ENCODE results near the gene SLC25A21. TPM values are rescaled to one million over a fixed set of nuclear protein-coding genes. Genes with fewer than 3 reads are reported as not detected.
"Not testable (repeated sequence)": the region's sequence is repeated elsewhere in the genome, so short reads cannot be mapped to it uniquely, and the experiment has no call there.

SLC25A21 gene
- total RNA-seq, 2 experiments from 2014 or later: not detected

GRCh38 chr14:36721877-36722276 is 450.5 kb downstream of the SLC25A21 start:
- Mint-ChIP-seq H3K4me1 (ENCODE audit: low read depth) (no peaks in the 10 kb centered on the region), H3K27ac (no peak overlapping the region), H3K36me3 (ENCODE audit: low read depth) (no peaks in the 10 kb centered on the region), H3K27me3 (ENCODE audit: low read depth) (no peaks in the 10 kb centered on the region), H3K4me3 (no peak overlapping the region), H3K9me3 (peaks cover 2% of the 10 kb centered on the region)
- intact Hi-C loops (cut with micrococcal nuclease): no loop called here
- DNase-seq: no peak
- CTCF ChIA-PET: no interaction called here

- H3K27ac Mint-ChIP-seq: no peak overlapping the region
- H3K27me3 Mint-ChIP-seq (ENCODE audit: low read depth): peaks cover 2% of the 10 kb centered on the region
- CTCF ChIA-PET: no interaction called here
- no peak overlapping the region for H3K4me3 Mint-ChIP-seq
- H3K36me3 Mint-ChIP-seq (ENCODE audit: low read depth): no peaks in the 10 kb centered on the region
- intact Hi-C loops (cut with micrococcal nuclease): no loop called here
- H3K9me3 Mint-ChIP-seq: peaks cover 2% of the 10 kb centered on the region
- H3K4me1 Mint-ChIP-seq (ENCODE audit: low read depth): no peaks in the 10 kb centered on the region
- no peak for DNase-seq
These were observed 451.7 kb downstream of the SLC25A21 start for GRCh38 chr14:36720657-36721056.

GRCh38 chr14:36719823-36720222 is 452.6 kb downstream of the SLC25A21 start:
- intact Hi-C loops (cut with micrococcal nuclease): no loop called here
- no peaks in the 10 kb centered on the region for H3K4me1 Mint-ChIP-seq (ENCODE audit: low read depth)

GRCh38 chr14:36718216-36718615 is 454.2 kb downstream of the SLC25A21 start:
- DNase-seq: no peak
- Mint-ChIP-seq H3K36me3 (ENCODE audit: low read depth) (no peaks in the 10 kb centered on the region), H3K27me3 (ENCODE audit: low read depth) (peaks cover 2% of the 10 kb centered on the region), H3K27ac (no peak overlapping the region), H3K9me3 (no peaks in the 10 kb centered on the region), H3K4me3 (no peak overlapping the region), H3K4me1 (ENCODE audit: low read depth) (no peaks in the 10 kb centered on the region)
- intact Hi-C loops (cut with micrococcal nuclease): no loop called here
- CTCF ChIA-PET: no interaction called here

More at GRCh38 chr14:36719823-36720222, 452.6 kb downstream of the SLC25A21 start:
- Mint-ChIP-seq H3K27me3 (ENCODE audit: low read depth) (peaks cover 2% of the 10 kb centered on the region), H3K36me3 (ENCODE audit: low read depth) (no peaks in the 10 kb centered on the region), H3K27ac (no peak overlapping the region), H3K9me3 (no peaks in the 10 kb centered on the region), H3K4me3 (no peak overlapping the region)
- CTCF ChIA-PET: interaction anchor here (0.7 kb wide), 1 partner anchor 14 kb away, joined by 3 read pairs; no protein-coding TSS in a partner anchor
- no peak for DNase-seq

- intact Hi-C loops (cut with micrococcal nuclease): no loop called here
- Mint-ChIP-seq H3K27ac (no peak overlapping the region), H3K36me3 (ENCODE audit: low read depth) (no peaks in the 10 kb centered on the region), H3K4me3 (no peak overlapping the region), H3K27me3 (ENCODE audit: low read depth) (peaks cover 2% of the 10 kb centered on the region), H3K4me1 (ENCODE audit: low read depth) (no peaks in the 10 kb centered on the region), H3K9me3 (no peaks in the 10 kb centered on the region)
- CTCF ChIA-PET: no interaction called here
- DNase-seq: no peak
These were observed 455.0 kb downstream of the SLC25A21 start for GRCh38 chr14:36717363-36717762.

- Mint-ChIP-seq H3K27me3 (ENCODE audit: low read depth) (peaks cover 2% of the 10 kb centered on the region), H3K36me3 (ENCODE audit: low read depth) (no peaks in the 10 kb centered on the region), H3K9me3 (no peaks in the 10 kb centered on the region), H3K4me1 (ENCODE audit: low read depth) (no peaks in the 10 kb centered on the region), H3K27ac (no peak overlapping the region), H3K4me3 (no peak overlapping the region)
- DNase-seq: no peak
- intact Hi-C loops (cut with micrococcal nuclease): no loop called here
- CTCF ChIA-PET: no interaction called here
These were observed 455.7 kb downstream of the SLC25A21 start for GRCh38 chr14:36716614-36717184.

GRCh38 chr14:36713960-36714703 is 458.3 kb downstream of the SLC25A21 start:
- no peak overlapping the region for H3K4me3 Mint-ChIP-seq
- intact Hi-C loops (cut with micrococcal nuclease): no loop called here
- H3K9me3 Mint-ChIP-seq: no peaks in the 10 kb centered on the region
- H3K36me3 Mint-ChIP-seq (ENCODE audit: low read depth): no peaks in the 10 kb centered on the region
- CTCF ChIA-PET: no interaction called here
- H3K27me3 Mint-ChIP-seq (ENCODE audit: low read depth): peaks cover 2% of the 10 kb centered on the region
- H3K4me1 Mint-ChIP-seq (ENCODE audit: low read depth): no peaks in the 10 kb centered on the region
- DNase-seq: no peak
- no peak overlapping the region for H3K27ac Mint-ChIP-seq

GRCh38 chr14:36707570-36707969 is 464.8 kb downstream of the SLC25A21 start:
- intact Hi-C loops (cut with micrococcal nuclease): no loop called here

GRCh38 chr14:36702474-36702873 is 469.9 kb downstream of the SLC25A21 start:
- H3K27ac Mint-ChIP-seq: no peak overlapping the region
- CTCF ChIA-PET: no interaction called here
- H3K9me3 Mint-ChIP-seq: no peaks in the 10 kb centered on the region
- H3K27me3 Mint-ChIP-seq (ENCODE audit: low read depth): peaks cover 8% of the 10 kb centered on the region
- no peak overlapping the region for H3K4me3 Mint-ChIP-seq
- DNase-seq: no peak
- no peaks in the 10 kb centered on the region for H3K4me1 Mint-ChIP-seq (ENCODE audit: low read depth)
- intact Hi-C loops (cut with micrococcal nuclease): no loop called here
- no peaks in the 10 kb centered on the region for H3K36me3 Mint-ChIP-seq (ENCODE audit: low read depth)

More at GRCh38 chr14:36707570-36707969, 464.8 kb downstream of the SLC25A21 start:
- no peaks in the 10 kb centered on the region for H3K36me3 Mint-ChIP-seq (ENCODE audit: low read depth)
- H3K4me1 Mint-ChIP-seq (ENCODE audit: low read depth): no peaks in the 10 kb centered on the region
- DNase-seq: no peak
- H3K4me3 Mint-ChIP-seq: no peak overlapping the region
- H3K9me3 Mint-ChIP-seq: no peaks in the 10 kb centered on the region
- H3K27me3 Mint-ChIP-seq (ENCODE audit: low read depth): peaks cover 2% of the 10 kb centered on the region
- CTCF ChIA-PET: no interaction called here
- no peak overlapping the region for H3K27ac Mint-ChIP-seq

- no peaks in the 10 kb centered on the region for H3K36me3 Mint-ChIP-seq (ENCODE audit: low read depth)
- no peak for DNase-seq
- H3K9me3 Mint-ChIP-seq: no peaks in the 10 kb centered on the region
- no peak overlapping the region for H3K4me3 Mint-ChIP-seq
- H3K4me1 Mint-ChIP-seq (ENCODE audit: low read depth): no peaks in the 10 kb centered on the region
- peaks cover 8% of the 10 kb centered on the region for H3K27me3 Mint-ChIP-seq (ENCODE audit: low read depth)
- intact Hi-C loops (cut with micrococcal nuclease): no loop called here
- CTCF ChIA-PET: interaction anchor here (0.9 to 1.1 kb wide), 2 partner anchors 24 to 230 kb away, joined by 3 read pairs; no protein-coding TSS in a partner anchor
- H3K27ac Mint-ChIP-seq: no peak overlapping the region
These were observed 471.3 kb downstream of the SLC25A21 start for GRCh38 chr14:36701132-36701531.

- Mint-ChIP-seq H3K4me3 (no peak overlapping the region), H3K4me1 (ENCODE audit: low read depth) (no peaks in the 10 kb centered on the region)
- intact Hi-C loops (cut with micrococcal nuclease): no loop called here
These were observed 471.8 kb downstream of the SLC25A21 start for GRCh38 chr14:36700651-36701050.

GRCh38 chr14:36699420-36699819 is 473.0 kb downstream of the SLC25A21 start:
- CTCF ChIA-PET; H3K27me3 Mint-ChIP-seq (ENCODE audit: low read depth); H3K36me3 Mint-ChIP-seq (ENCODE audit: low read depth); H3K9me3 Mint-ChIP-seq; H3K27ac Mint-ChIP-seq; DNase-seq; H3K4me3 Mint-ChIP-seq; H3K4me1 Mint-ChIP-seq (ENCODE audit: low read depth); intact Hi-C loops (cut with micrococcal nuclease): not testable (repeated sequence)

More at GRCh38 chr14:36700651-36701050, 471.8 kb downstream of the SLC25A21 start:
- CTCF ChIA-PET: interaction anchor here (1.1 kb wide), 1 partner anchor 230 kb away, joined by 3 read pairs; no protein-coding TSS in a partner anchor
- no peak for DNase-seq
- Mint-ChIP-seq H3K9me3 (no peaks in the 10 kb centered on the region), H3K27ac (no peak overlapping the region), H3K27me3 (ENCODE audit: low read depth) (peaks cover 8% of the 10 kb centered on the region), H3K36me3 (ENCODE audit: low read depth) (no peaks in the 10 kb centered on the region)
